Upper lobe of left lung (tissue), 4 donors: ENCODE results near the gene SLFN11.

ENCODE experiments used
- POLR2A ChIP-seq, 4 donors: fragments of 450-650 bp; IDR thresholded peaks; one replicate each; pipeline ENCODE4 v1.5.1; 2016 to 2017; ENCODE audit warnings: antibody characterized with exemption in 4 of 4, mild to moderate bottlenecking in 2 of 4
- POLR2AphosphoS5 ChIP-seq, 2 donors: sonication (generic); formaldehyde crosslinking; IDR thresholded peaks; one replicate each; pipeline ENCODE4 v1.5.1; 2017; ENCODE audit warnings: antibody characterized with exemption in 2 of 2
- TF ChIP-seq, protein P1 (sequence below), 6 experiments: fragments of 450-650 bp in 4 of 6; fragments of 200-600 bp in 2 of 6; sonication (generic) in 2 of 6; IDR thresholded peaks; one replicate each; pipeline ENCODE4 v1.5.1; 2016 to 2019; ENCODE audit warnings: antibody characterized with exemption in 6 of 6

DNA sequence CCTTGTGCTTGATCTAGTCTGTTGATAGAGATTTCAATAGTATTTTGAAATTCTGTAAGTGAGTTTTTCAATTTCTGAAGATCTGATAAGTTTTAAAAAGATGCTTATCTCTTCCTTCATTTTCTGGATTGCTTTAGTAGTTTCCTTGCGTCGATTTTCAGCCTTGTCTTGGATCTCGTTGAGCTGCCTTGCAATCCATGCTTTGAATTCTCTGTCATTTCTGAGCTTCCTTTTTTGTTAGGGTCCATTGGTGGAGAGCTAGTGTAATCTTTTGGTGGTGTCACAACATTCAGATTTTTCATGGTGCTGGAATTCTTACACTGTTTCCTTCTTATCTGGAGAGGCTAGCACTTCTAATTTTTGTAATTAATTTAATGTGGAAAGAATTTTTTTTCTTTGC is 61.1 kb downstream of the SLFN11 start:
- TF ChIP-seq, protein P1, sequence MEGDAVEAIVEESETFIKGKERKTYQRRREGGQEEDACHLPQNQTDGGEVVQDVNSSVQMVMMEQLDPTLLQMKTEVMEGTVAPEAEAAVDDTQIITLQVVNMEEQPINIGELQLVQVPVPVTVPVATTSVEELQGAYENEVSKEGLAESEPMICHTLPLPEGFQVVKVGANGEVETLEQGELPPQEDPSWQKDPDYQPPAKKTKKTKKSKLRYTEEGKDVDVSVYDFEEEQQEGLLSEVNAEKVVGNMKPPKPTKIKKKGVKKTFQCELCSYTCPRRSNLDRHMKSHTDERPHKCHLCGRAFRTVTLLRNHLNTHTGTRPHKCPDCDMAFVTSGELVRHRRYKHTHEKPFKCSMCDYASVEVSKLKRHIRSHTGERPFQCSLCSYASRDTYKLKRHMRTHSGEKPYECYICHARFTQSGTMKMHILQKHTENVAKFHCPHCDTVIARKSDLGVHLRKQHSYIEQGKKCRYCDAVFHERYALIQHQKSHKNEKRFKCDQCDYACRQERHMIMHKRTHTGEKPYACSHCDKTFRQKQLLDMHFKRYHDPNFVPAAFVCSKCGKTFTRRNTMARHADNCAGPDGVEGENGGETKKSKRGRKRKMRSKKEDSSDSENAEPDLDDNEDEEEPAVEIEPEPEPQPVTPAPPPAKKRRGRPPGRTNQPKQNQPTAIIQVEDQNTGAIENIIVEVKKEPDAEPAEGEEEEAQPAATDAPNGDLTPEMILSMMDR (IDR thresholded peaks at IDR 0.05) = no peak
- TF ChIP-seq POLR2A (IDR thresholded peaks at IDR 0.05) = no peak
- no peak for TF ChIP-seq POLR2AphosphoS5 (IDR thresholded peaks at IDR 0.05)
